WTC11 (cell line): ENCODE data around the gene DDIT4. TPM values are rescaled to one million over a fixed set of nuclear protein-coding genes. Genes with fewer than 3 reads are reported as not detected.

Experiments
- ATAC-seq: fragments of 200-7000 bp; cut with Tn5 transposase; 2 replicates; pipeline ENCODE4 v1.10.0; 2021; ENCODE audit warnings: mild to moderate bottlenecking, moderate library complexity
- CTCF ChIA-PET: fragments of 300-600 bp; sonication (Branson Sonifier 250); formaldehyde crosslinking; loops from one replicate; lab custom pipeline; 2021; ENCODE audit warnings: antibody characterized with exemption; lab: Charles Lee
- POLR2A ChIA-PET: fragments of 350-600 bp; sonication (Branson Sonifier 250); formaldehyde crosslinking; loops from one replicate; lab custom pipeline; 2021; ENCODE audit warnings: antibody characterized with exemption; lab: Charles Lee
- DNase-seq: peaks from one replicate; pipeline ENCODE4 v3.0.0; 2021; ENCODE audit warnings: low spot score
- H3K27ac Mint-ChIP-seq: 2 replicates; pipeline ENCODE4 v1.8.0; 2021; ENCODE audit warnings: mixed read lengths
- H3K27me3 Mint-ChIP-seq: 2 replicates; pipeline ENCODE4 v1.8.0; 2021; ENCODE audit warnings: low read depth, mild to moderate bottlenecking, moderate library complexity, mixed read lengths
- H3K36me3 Mint-ChIP-seq: 2 replicates; pipeline ENCODE4 v1.8.0; 2021; ENCODE audit warnings: mixed read lengths
- H3K4me1 Mint-ChIP-seq: 2 replicates; pipeline ENCODE4 v1.8.0; 2022; ENCODE audit warnings: mixed read lengths
- H3K4me3 Mint-ChIP-seq: 2 replicates; pipeline ENCODE4 v1.8.0; 2021; ENCODE audit warnings: mild to moderate bottlenecking, moderate library complexity, mixed read lengths
- H3K9me3 Mint-ChIP-seq: 2 replicates; pipeline ENCODE4 v1.8.0; 2021; ENCODE audit warnings: mixed read lengths
- ATF1 ChIP-seq: sonication (generic); formaldehyde crosslinking; IDR thresholded peaks from 2 replicates; pipeline ENCODE4 v1.8.1; 2023; ENCODE audit warnings: mild to moderate bottlenecking, moderate library complexity, missing genetic modification reagents
- ELF4 ChIP-seq: sonication (generic); formaldehyde crosslinking; IDR thresholded peaks from 2 replicates; pipeline ENCODE4 v1.8.1; 2022; ENCODE audit warnings: low read depth, mild to moderate bottlenecking, moderate library complexity, missing genetic modification reagents
- EMX1 ChIP-seq: fragments of 250-450 bp; sonication (Bioruptor Pico); IDR thresholded peaks from 2 replicates; pipeline ENCODE4 v1.8.0; 2021; ENCODE audit warnings: mild to moderate bottlenecking
- FOXK1 ChIP-seq: sonication (generic); formaldehyde crosslinking; IDR thresholded peaks from 2 replicates; pipeline ENCODE4 v1.8.0; 2022; ENCODE audit warnings: mild to moderate bottlenecking, moderate library complexity, missing genetic modification reagents
- GABPB1 ChIP-seq: sonication (generic); formaldehyde crosslinking; IDR thresholded peaks from 2 replicates; pipeline ENCODE4 v1.8.1; 2023; ENCODE audit warnings: mild to moderate bottlenecking, missing genetic modification reagents
- GRHL2 ChIP-seq: fragments of 250-450 bp; sonication (Bioruptor Pico); IDR thresholded peaks from 2 replicates; pipeline ENCODE4 v1.8.0; 2022; ENCODE audit warnings: mild to moderate bottlenecking, moderate library complexity; ENCODE audit not compliant: insufficient replicate concordance, severe bottlenecking
- JUN ChIP-seq: sonication (generic); formaldehyde crosslinking; IDR thresholded peaks from 2 replicates; pipeline ENCODE4 v1.8.0; 2023; ENCODE audit warnings: mild to moderate bottlenecking, missing genetic modification reagents
- MYBL2 ChIP-seq: sonication (generic); formaldehyde crosslinking; IDR thresholded peaks from 2 replicates; pipeline ENCODE4 v1.8.1; 2023; ENCODE audit warnings: mild to moderate bottlenecking, moderate library complexity, missing genetic modification reagents
- NFYB ChIP-seq: sonication (generic); formaldehyde crosslinking; conservative IDR thresholded peaks from 2 replicates; pipeline ENCODE4 v1.8.0; 2022; ENCODE audit warnings: low read depth, missing genetic modification reagents
- NR3C1 ChIP-seq: sonication (generic); formaldehyde crosslinking; conservative IDR thresholded peaks from 2 replicates; pipeline ENCODE4 v1.8.1; 2023; ENCODE audit warnings: low read depth, mild to moderate bottlenecking, missing genetic modification reagents
- TCF7 ChIP-seq: sonication (generic); formaldehyde crosslinking; IDR thresholded peaks from 2 replicates; pipeline ENCODE4 v1.8.0; 2022; ENCODE audit warnings: mild to moderate bottlenecking, low read depth, missing genetic modification reagents, moderate library complexity
- TEAD4 ChIP-seq: sonication (generic); formaldehyde crosslinking; IDR thresholded peaks from 2 replicates; pipeline ENCODE4 v1.8.0; 2022; ENCODE audit warnings: mild to moderate bottlenecking, missing genetic modification reagents
- ZBTB21 ChIP-seq: sonication (generic); formaldehyde crosslinking; IDR thresholded peaks from 2 replicates; pipeline ENCODE4 v1.8.1; 2023; ENCODE audit warnings: mild to moderate bottlenecking, missing genetic modification reagents, borderline replicate concordance
- ZNF138 ChIP-seq: sonication (generic); formaldehyde crosslinking; conservative IDR thresholded peaks from 2 replicates; pipeline ENCODE4 v1.8.1; 2022; ENCODE audit warnings: mild to moderate bottlenecking, moderate library complexity, missing genetic modification reagents
- ZNF263 ChIP-seq: sonication (generic); formaldehyde crosslinking; IDR thresholded peaks from 2 replicates; pipeline ENCODE4 v1.8.1; 2022; ENCODE audit warnings: low read depth, mild to moderate bottlenecking, moderate library complexity, missing genetic modification reagents
- ZNF416 ChIP-seq: fragments of 250-450 bp; sonication (Bioruptor Pico); IDR thresholded peaks from 2 replicates; pipeline ENCODE4 v1.9.0; 2021; ENCODE audit warnings: mild to moderate bottlenecking, inconsistent platforms
- total RNA-seq: library from RNA; stranded (reverse); gene quantifications from 3 replicates; pipeline ENCODE4 v1.2.3, GENCODE V29; 2021
- TF ChIP-seq, protein P1 (sequence below): fragments of 250-450 bp; sonication (Bioruptor Pico); IDR thresholded peaks from 2 replicates; pipeline ENCODE4 v1.9.0; 2021; ENCODE audit warnings: mild to moderate bottlenecking
- TF ChIP-seq, protein P2 (sequence below): fragments of 250-450 bp; sonication (Bioruptor Pico); IDR thresholded peaks from 2 replicates; pipeline ENCODE4 v1.8.0; 2021; ENCODE audit warnings: mild to moderate bottlenecking
- TF ChIP-seq, protein P3 (sequence below): fragments of 250-450 bp; sonication (Bioruptor Pico); IDR thresholded peaks from 2 replicates; pipeline ENCODE4 v1.9.0; 2021; ENCODE audit warnings: mild to moderate bottlenecking, borderline replicate concordance
- TF ChIP-seq, protein P4 (sequence below): sonication (generic); formaldehyde crosslinking; IDR thresholded peaks from 2 replicates; pipeline ENCODE4 v1.8.1; 2023; ENCODE audit warnings: mild to moderate bottlenecking, missing genetic modification reagents

DDIT4 gene
- total RNA-seq, 1 experiment from 2014 or later: 118 TPM

DNA sequence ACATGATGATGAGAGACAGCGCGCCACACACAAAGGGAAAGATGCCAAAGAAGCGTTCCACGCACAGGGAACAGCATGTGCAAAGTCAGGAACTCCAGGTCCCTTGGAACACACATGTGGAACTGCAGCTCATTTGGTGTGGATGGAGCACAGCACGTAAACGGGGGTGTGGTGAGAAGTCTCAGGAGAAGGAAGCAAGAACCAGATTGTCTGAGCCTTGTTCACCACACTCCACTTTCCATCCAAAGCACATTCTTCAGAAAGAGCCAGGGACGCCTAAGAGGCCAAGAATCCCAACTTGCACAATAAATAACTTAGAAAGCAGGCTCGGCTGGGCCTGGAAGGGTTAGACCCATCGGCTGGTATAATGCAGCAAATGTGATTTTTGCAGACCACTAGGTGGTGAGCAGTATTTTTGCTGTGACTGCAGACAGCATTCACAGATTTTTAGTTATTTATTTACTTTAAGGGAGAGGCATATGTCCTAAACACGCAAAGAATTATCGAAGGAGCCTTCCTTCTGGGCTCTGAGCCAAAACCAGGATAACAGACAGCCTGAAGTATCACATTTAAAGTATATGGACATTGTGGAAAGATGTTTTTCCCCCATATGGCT lies 29.8 kb upstream of the DDIT4 start:
- Mint-ChIP-seq H3K27me3 (no peaks in the 10 kb centered on the region), H3K27ac (no peak overlapping the region), H3K36me3 (no peaks in the 10 kb centered on the region), H3K4me3 (no peak overlapping the region), H3K9me3 (no peaks in the 10 kb centered on the region), H3K4me1 (peaks cover 40% of the 10 kb centered on the region)
- ChIA-PET POLR2A (no interaction called here), CTCF (no interaction called here)
- DNase-seq: no peak
- no peak for TF ChIP-seq ZNF138 (CRISPR knock-in tag)
- TF ChIP-seq, protein P1, sequence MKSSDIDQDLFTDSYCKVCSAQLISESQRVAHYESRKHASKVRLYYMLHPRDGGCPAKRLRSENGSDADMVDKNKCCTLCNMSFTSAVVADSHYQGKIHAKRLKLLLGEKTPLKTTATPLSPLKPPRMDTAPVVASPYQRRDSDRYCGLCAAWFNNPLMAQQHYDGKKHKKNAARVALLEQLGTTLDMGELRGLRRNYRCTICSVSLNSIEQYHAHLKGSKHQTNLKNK (CRISPR knock-in tag): no peak
- no peak for TF ChIP-seq FOXK1 (CRISPR knock-in tag)
- TF ChIP-seq ATF1 (CRISPR knock-in tag): no peak
- TF ChIP-seq, protein P2, sequence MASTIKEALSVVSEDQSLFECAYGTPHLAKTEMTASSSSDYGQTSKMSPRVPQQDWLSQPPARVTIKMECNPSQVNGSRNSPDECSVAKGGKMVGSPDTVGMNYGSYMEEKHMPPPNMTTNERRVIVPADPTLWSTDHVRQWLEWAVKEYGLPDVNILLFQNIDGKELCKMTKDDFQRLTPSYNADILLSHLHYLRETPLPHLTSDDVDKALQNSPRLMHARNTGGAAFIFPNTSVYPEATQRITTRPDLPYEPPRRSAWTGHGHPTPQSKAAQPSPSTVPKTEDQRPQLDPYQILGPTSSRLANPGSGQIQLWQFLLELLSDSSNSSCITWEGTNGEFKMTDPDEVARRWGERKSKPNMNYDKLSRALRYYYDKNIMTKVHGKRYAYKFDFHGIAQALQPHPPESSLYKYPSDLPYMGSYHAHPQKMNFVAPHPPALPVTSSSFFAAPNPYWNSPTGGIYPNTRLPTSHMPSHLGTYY (CRISPR knock-in tag): no peak
- no peak for TF ChIP-seq NFYB (CRISPR knock-in tag)
- no peak for TF ChIP-seq ELF4 (CRISPR knock-in tag)
- TF ChIP-seq GABPB1 (CRISPR knock-in tag): no peak
- TF ChIP-seq, protein P3, sequence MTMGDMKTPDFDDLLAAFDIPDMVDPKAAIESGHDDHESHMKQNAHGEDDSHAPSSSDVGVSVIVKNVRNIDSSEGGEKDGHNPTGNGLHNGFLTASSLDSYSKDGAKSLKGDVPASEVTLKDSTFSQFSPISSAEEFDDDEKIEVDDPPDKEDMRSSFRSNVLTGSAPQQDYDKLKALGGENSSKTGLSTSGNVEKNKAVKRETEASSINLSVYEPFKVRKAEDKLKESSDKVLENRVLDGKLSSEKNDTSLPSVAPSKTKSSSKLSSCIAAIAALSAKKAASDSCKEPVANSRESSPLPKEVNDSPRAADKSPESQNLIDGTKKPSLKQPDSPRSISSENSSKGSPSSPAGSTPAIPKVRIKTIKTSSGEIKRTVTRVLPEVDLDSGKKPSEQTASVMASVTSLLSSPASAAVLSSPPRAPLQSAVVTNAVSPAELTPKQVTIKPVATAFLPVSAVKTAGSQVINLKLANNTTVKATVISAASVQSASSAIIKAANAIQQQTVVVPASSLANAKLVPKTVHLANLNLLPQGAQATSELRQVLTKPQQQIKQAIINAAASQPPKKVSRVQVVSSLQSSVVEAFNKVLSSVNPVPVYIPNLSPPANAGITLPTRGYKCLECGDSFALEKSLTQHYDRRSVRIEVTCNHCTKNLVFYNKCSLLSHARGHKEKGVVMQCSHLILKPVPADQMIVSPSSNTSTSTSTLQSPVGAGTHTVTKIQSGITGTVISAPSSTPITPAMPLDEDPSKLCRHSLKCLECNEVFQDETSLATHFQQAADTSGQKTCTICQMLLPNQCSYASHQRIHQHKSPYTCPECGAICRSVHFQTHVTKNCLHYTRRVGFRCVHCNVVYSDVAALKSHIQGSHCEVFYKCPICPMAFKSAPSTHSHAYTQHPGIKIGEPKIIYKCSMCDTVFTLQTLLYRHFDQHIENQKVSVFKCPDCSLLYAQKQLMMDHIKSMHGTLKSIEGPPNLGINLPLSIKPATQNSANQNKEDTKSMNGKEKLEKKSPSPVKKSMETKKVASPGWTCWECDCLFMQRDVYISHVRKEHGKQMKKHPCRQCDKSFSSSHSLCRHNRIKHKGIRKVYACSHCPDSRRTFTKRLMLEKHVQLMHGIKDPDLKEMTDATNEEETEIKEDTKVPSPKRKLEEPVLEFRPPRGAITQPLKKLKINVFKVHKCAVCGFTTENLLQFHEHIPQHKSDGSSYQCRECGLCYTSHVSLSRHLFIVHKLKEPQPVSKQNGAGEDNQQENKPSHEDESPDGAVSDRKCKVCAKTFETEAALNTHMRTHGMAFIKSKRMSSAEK (CRISPR knock-in tag): no peak
- TF ChIP-seq TCF7: no peak
- TF ChIP-seq ZBTB21 (CRISPR knock-in tag): no peak
- no peak for TF ChIP-seq EMX1 (CRISPR knock-in tag)
- TF ChIP-seq JUN (CRISPR knock-in tag): no peak
- no peak for TF ChIP-seq NR3C1
- TF ChIP-seq TEAD4 (CRISPR knock-in tag): no peak
- TF ChIP-seq, protein P4, sequence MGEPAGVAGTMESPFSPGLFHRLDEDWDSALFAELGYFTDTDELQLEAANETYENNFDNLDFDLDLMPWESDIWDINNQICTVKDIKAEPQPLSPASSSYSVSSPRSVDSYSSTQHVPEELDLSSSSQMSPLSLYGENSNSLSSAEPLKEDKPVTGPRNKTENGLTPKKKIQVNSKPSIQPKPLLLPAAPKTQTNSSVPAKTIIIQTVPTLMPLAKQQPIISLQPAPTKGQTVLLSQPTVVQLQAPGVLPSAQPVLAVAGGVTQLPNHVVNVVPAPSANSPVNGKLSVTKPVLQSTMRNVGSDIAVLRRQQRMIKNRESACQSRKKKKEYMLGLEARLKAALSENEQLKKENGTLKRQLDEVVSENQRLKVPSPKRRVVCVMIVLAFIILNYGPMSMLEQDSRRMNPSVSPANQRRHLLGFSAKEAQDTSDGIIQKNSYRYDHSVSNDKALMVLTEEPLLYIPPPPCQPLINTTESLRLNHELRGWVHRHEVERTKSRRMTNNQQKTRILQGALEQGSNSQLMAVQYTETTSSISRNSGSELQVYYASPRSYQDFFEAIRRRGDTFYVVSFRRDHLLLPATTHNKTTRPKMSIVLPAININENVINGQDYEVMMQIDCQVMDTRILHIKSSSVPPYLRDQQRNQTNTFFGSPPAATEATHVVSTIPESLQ (CRISPR knock-in tag): no peak
- TF ChIP-seq MYBL2 (CRISPR knock-in tag): no peak
- ATAC-seq: no peak

DNA sequence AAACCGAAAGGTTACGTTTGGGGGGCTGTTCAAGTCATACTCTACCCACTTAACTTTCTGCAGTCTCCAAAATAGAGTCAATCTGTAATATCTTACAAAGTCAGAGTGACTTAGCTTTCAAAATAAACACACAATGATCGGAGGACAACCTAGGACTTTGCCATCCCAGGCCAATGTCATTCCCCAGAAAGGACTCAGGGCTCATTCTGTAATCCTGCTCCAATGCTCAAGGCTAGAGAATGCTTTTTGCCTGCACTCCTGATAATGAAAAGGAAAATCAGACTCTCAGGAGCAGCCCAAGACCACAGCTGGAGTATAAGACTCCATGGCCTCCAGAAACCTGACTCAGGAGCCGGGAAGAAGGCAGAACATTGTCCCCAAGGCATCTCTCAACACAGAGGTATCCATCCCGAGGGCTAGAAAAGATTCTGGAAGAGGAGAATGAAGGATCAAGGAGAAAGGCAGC lies 29.1 kb upstream of the DDIT4 start:
- Mint-ChIP-seq H3K27ac (peak overlapping the region; percentile 6; the same call in 1 of the 2 replicates), H3K9me3 (no peaks in the 10 kb centered on the region), H3K4me3 (no peak overlapping the region), H3K27me3 (no peaks in the 10 kb centered on the region), H3K4me1 (peaks cover 41% of the 10 kb centered on the region), H3K36me3 (no peaks in the 10 kb centered on the region)
- POLR2A ChIA-PET: no interaction called here
- TF ChIP-seq NR3C1: no peak
- TF ChIP-seq ZNF416 (CRISPR knock-in tag): no peak
- TF ChIP-seq ZNF263 (CRISPR knock-in tag): no peak
- no peak for TF ChIP-seq GRHL2
- TF ChIP-seq ZBTB21 (CRISPR knock-in tag): no peak
- CTCF ChIA-PET: no interaction called here
- no peak for DNase-seq
- no peak for ATAC-seq
